Activated CD8-positive, alpha-beta T cell treated with anti-CD3 and anti-CD28 coated beads, Interleukin-2, amount 10 ng/mL, durations not matched to agents 7 days and 5 days (primary cell): ENCODE data around the gene USP37. TPM values are rescaled to one million over a fixed set of nuclear protein-coding genes. Genes with fewer than 3 reads are reported as not detected.

ENCODE experiments used
- ATAC-seq: fragments of 150-1000 bp; cut with Tn5 transposase; one replicate; pipeline ENCODE4 v1.10.0; 2021; ENCODE audit warnings: moderate library complexity
- CTCF ChIA-PET: fragments of 350-600 bp; sonication (Branson Sonifier 250); formaldehyde crosslinking; loops from one replicate; lab custom pipeline; 2021; ENCODE audit warnings: antibody characterized with exemption; lab: Charles Lee
- POLR2A ChIA-PET: fragments of 350-600 bp; sonication (Branson Sonifier 250); formaldehyde crosslinking; loops from one replicate; lab custom pipeline; 2021; ENCODE audit warnings: antibody characterized with exemption; lab: Charles Lee
- DNase-seq: peaks from one replicate; pipeline ENCODE4 v3.0.0-alpha.2; 2020
- H3K27ac Mint-ChIP-seq: one replicate; pipeline ENCODE4 v1.8.0; 2021; ENCODE audit warnings: mild to moderate bottlenecking, mixed read lengths
- H3K27me3 Mint-ChIP-seq: one replicate; pipeline ENCODE4 v1.8.0; 2021; ENCODE audit warnings: low read depth, mixed read lengths
- H3K36me3 Mint-ChIP-seq: one replicate; pipeline ENCODE4 v1.8.0; 2021; ENCODE audit warnings: low read depth, mixed read lengths
- H3K4me1 Mint-ChIP-seq: one replicate; pipeline ENCODE4 v1.8.0; 2021; ENCODE audit warnings: low read depth, mixed read lengths
- H3K4me3 Mint-ChIP-seq: one replicate; pipeline ENCODE4 v1.8.0; 2021; ENCODE audit warnings: mild to moderate bottlenecking, mixed read lengths
- H3K9me3 Mint-ChIP-seq: one replicate; pipeline ENCODE4 v1.8.0; 2022; ENCODE audit warnings: mixed read lengths; ENCODE audit not compliant: insufficient read depth
- total RNA-seq, 2 experiments: library from RNA; stranded (reverse); gene quantifications; one replicate each; pipeline ENCODE4 v1.2.3, GENCODE V29; 2021

Gene USP37
- total RNA-seq, 2 experiments from 2014 or later = 33.9 to 38.1 TPM

DNA sequence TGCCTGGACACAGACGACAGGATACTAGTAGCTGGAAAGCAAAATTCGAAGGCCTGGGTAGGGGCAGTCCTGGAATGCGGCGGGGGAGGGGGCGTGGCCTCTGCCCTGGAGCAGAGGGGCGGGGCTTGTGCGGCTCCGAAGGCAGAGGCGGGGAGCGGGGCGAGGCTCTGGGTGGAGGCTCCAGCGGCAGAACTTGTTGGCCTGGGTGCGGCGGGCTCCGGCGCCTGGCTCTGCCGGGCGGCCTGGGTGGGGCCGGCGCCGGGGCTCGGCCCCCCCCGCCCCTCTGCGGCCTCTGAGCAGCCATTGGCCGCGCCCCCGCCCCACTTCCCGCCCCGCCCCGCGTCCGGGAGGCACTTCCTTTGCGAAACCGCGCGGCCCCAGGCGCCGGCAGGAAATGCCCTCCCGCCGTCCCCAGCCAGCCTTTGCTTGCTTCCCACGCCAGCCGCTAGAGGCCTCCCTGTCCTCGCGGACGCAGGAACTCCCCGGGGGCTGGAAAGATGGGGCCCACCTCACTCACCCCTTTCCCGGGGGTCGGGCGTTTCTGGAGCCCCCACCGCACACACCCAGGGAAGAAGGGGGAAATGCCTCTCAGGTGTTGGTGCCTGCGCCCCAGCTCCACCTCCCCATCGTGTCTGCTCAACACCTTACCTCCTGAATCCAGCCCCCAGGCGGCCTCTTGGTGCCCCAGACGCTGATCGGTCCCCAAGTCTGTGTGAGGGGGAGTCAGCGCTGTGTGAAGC, 161.8 kb downstream of the USP37 start:
- POLR2A ChIA-PET = interaction anchor here (0.5 to 3.8 kb wide), 5 partner anchors 9 to 848 kb away, joined by 3 to 15 read pairs (median 3); partner anchors contain the start of genes BCS1L and ZNF142
- peaks cover 39% of the 10 kb centered on the region for H3K36me3 Mint-ChIP-seq
- ATAC-seq = peak; percentile 88
- no peaks in the 10 kb centered on the region for H3K27me3 Mint-ChIP-seq
- DNase-seq = peak; percentile 97
- H3K9me3 Mint-ChIP-seq = no peaks in the 10 kb centered on the region
- CTCF ChIA-PET = interaction anchor here (1.0 to 1.9 kb wide), 4 partner anchors 10 to 164 kb away, joined by 3 to 13 read pairs (median 4); no protein-coding TSS in a partner anchor
- peak overlapping the region; percentile 90 for H3K27ac Mint-ChIP-seq
- H3K4me3 Mint-ChIP-seq = peak overlapping the region; percentile 72
- peaks cover 65% of the 10 kb centered on the region for H3K4me1 Mint-ChIP-seq

DNA sequence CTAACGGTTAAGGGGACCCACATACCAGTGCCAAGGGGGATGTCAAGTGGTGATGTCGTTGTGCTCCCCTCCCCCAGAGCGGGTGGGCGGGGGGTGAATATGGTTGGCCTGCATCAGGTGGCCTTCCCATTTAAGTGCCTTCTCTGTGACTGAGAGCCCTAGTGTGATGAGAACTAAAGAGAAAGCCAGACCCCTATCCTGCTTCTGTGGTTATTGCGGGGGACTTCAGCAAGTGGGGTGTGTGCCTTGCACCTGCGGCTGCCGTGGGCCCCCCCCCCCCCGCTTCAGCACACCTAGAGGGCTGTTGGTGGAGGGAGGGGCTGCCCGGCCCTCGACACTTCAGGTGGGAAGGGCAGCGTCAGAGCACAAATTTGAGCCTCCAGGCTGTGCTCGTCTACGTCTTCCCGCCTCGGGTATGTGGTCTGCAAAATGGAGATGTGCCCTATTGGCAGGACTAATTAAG, 162.4 kb downstream of the USP37 start:
- H3K4me3 Mint-ChIP-seq = peak overlapping the region; percentile 65
- CTCF ChIA-PET = interaction anchor here (1.1 to 1.9 kb wide), 3 partner anchors 9 to 133 kb away, joined by 4 to 13 read pairs (median 6); no protein-coding TSS in a partner anchor
- H3K36me3 Mint-ChIP-seq = peaks cover 40% of the 10 kb centered on the region
- H3K9me3 Mint-ChIP-seq = no peaks in the 10 kb centered on the region
- peaks cover 65% of the 10 kb centered on the region for H3K4me1 Mint-ChIP-seq
- no peak for DNase-seq
- POLR2A ChIA-PET = interaction anchor here (1.7 kb wide), 2 partner anchors 8 to 10 kb away, joined by 3 to 5 read pairs; no protein-coding TSS in a partner anchor
- peak overlapping the region; percentile 88 for H3K27ac Mint-ChIP-seq
- ATAC-seq = no peak
- no peaks in the 10 kb centered on the region for H3K27me3 Mint-ChIP-seq

DNA sequence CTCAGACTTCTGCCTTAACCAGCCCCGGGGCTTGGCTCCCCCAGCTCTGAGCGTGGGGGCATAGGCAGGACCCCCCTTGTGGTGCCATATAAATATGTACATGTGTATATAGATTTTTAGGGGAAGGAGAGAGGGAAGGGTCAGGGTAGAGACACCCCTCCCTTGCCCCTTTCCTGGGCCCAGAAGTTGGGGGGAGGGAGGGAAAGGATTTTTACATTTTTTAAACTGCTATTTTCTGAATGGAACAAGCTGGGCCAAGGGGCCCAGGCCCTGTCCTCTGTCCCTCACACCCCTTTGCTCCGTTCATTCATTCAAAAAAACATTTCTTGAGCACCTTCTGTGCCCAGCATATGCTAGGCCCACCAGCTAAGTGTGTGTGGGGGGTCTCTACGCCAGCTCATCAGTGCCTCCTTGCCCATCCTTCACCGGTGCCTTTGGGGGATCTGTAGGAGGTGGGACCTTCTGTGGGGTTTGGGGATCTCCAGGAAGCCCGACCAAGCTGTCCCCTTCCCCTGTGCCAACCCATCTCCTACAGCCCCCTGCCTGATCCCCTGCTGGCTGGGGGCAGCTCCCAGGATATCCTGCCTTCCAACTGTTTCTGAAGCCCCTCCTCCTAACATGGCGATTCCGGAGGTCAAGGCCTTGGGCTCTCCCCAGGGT, 162.9 kb downstream of the USP37 start:
- peaks cover 40% of the 10 kb centered on the region for H3K36me3 Mint-ChIP-seq
- ChIA-PET POLR2A (interaction anchor here (1.0 to 1.7 kb wide), 3 partner anchors 8 to 119 kb away, joined by 3 to 5 read pairs (median 4); no protein-coding TSS in a partner anchor), CTCF (interaction anchor here (1.0 to 1.9 kb wide), 5 partner anchors 9 to 133 kb away, joined by 3 to 13 read pairs (median 4); no protein-coding TSS in a partner anchor)
- H3K27me3 Mint-ChIP-seq = no peaks in the 10 kb centered on the region
- peak overlapping the region; percentile 88 for H3K27ac Mint-ChIP-seq
- peak overlapping the region; percentile 65 for H3K4me3 Mint-ChIP-seq
- no peaks in the 10 kb centered on the region for H3K9me3 Mint-ChIP-seq
- DNase-seq (no peak), ATAC-seq (no peak)
- H3K4me1 Mint-ChIP-seq = peaks cover 65% of the 10 kb centered on the region

DNA sequence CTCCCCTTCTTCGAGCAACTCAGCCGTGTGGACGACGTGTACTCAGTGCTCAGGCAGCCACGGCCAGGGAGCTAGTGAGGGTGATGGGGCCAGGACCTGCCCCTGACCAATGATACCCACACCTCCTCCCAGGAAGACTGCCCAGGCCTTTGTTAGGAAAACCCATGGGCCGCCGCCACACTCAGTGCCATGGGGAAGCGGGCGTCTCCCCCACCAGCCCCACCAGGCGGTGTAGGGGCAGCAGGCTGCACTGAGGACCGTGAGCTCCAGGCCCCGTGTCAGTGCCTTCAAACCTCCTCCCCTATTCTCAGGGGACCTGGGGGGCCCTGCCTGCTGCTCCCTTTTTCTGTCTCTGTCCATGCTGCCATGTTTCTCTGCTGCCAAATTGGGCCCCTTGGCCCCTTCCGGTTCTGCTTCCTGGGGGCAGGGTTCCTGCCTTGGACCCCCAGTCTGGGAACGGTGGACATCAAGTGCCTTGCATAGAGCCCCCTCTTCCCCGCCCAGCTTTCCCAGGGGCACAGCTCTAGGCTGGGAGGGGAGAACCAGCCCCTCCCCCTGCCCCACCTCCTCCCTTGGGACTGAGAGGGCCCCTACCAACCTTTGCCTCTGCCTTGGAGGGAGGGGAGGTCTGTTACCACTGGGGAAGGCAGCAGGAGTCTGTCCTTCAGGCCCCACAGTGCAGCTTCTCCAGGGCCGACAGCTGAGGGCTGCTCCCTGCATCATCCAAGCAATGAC, 163.6 kb downstream of the USP37 start:
- DNase-seq = no peak
- ATAC-seq = no peak
- peaks cover 42% of the 10 kb centered on the region for H3K36me3 Mint-ChIP-seq
- peaks cover 65% of the 10 kb centered on the region for H3K4me1 Mint-ChIP-seq
- ChIA-PET CTCF (interaction anchor here (1.0 to 1.9 kb wide), 5 partner anchors 8 to 132 kb away, joined by 3 to 13 read pairs (median 4); no protein-coding TSS in a partner anchor), POLR2A (interaction anchor here (0.6 to 1.7 kb wide), 5 partner anchors 7 to 243 kb away, joined by 3 to 5 read pairs (median 4); no protein-coding TSS in a partner anchor)
- H3K27me3 Mint-ChIP-seq = no peaks in the 10 kb centered on the region
- peak overlapping the region; percentile 58 for H3K27ac Mint-ChIP-seq
- H3K9me3 Mint-ChIP-seq = no peaks in the 10 kb centered on the region
- no peak overlapping the region for H3K4me3 Mint-ChIP-seq

DNA sequence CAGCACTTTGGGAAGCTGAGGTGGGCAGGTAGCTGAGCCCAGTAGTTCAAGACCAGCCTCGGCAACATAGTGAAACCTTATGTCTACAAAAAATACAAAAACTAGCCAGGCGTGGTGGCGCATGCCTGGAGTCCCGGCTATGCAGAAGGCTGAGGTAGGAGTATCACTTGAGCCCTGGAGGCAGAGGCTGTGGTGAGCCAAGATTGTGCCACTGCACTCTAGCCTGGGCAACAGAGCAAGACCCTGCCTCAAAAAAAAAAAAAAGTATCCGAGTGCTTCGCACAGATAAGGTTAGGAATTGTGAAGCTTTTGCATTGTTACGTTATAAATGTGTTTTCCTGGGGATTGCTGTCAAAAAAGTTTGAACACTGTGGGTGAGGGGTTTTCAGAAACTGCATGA, 164.3 kb downstream of the USP37 start:
- no peaks in the 10 kb centered on the region for H3K27me3 Mint-ChIP-seq
- POLR2A ChIA-PET = interaction anchor here (0.6 to 1.1 kb wide), 3 partner anchors 63 to 243 kb away, joined by 3 to 4 read pairs (median 4); no protein-coding TSS in a partner anchor
- ATAC-seq (no peak), DNase-seq (no peak)
- CTCF ChIA-PET = no interaction called here
- H3K36me3 Mint-ChIP-seq = peaks cover 42% of the 10 kb centered on the region
- H3K27ac Mint-ChIP-seq = peak overlapping the region; percentile 58
- no peaks in the 10 kb centered on the region for H3K9me3 Mint-ChIP-seq
- no peak overlapping the region for H3K4me3 Mint-ChIP-seq
- H3K4me1 Mint-ChIP-seq = peaks cover 65% of the 10 kb centered on the region

DNA sequence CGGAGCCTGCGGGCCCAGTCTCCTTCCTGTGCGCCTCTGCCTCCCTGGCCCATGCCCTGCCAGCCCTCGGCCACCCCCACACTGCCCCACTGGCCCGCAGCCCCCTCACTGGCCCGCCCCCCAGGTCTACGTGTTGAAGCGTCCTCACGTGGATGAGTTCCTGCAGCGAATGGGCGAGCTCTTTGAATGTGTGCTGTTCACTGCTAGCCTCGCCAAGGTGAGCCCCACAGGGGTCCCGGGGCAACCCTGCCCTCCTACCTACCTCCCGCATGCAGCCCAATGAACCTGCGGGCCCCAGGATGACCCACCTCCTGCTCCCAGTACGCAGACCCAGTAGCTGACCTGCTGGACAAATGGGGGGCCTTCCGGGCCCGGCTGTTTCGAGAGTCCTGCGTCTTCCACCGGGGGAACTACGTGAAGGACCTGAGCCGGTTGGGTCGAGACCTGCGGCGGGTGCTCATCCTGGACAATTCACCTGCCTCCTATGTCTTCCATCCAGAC, 165.2 kb downstream of the USP37 start:
- Mint-ChIP-seq H3K27me3 (no peaks in the 10 kb centered on the region), H3K4me1 (peaks cover 61% of the 10 kb centered on the region), H3K4me3 (no peak overlapping the region), H3K27ac (no peak overlapping the region), H3K9me3 (no peaks in the 10 kb centered on the region), H3K36me3 (peaks cover 42% of the 10 kb centered on the region)
- ChIA-PET CTCF (interaction anchor here (0.6 kb wide), 1 partner anchor 63 kb away, joined by 3 read pairs; no protein-coding TSS in a partner anchor), POLR2A (interaction anchor here (1.1 kb wide), 1 partner anchor 64 kb away, joined by 3 read pairs; no protein-coding TSS in a partner anchor)
- DNase-seq (no peak), ATAC-seq (no peak)

DNA sequence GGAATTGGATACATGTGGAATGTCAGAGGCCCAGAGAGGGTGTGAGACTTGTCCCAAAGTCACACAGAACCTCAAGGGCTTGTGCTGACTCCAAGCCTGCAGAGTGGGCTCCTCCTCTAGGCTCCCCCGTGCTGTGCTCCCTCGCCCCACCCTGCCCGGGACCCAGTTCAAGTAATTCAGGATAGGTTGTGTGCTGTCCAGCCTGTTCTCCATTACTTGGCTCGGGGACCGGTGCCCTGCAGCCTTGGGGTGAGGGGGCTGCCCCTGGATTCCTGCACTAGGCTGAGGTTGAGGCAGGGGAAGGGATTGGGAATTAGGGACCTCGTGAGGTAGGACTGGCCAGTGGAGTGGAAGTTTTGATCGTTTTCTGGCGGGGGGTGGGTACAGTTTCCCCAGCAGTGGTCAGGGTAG, 165.7 kb downstream of the USP37 start:
- H3K27me3 Mint-ChIP-seq = no peaks in the 10 kb centered on the region
- ChIA-PET POLR2A (no interaction called here), CTCF (interaction anchor here (3.2 kb wide), 1 partner anchor 63 kb away, joined by 10 read pairs; no protein-coding TSS in a partner anchor)
- ATAC-seq (no peak), DNase-seq (no peak)
- peaks cover 42% of the 10 kb centered on the region for H3K36me3 Mint-ChIP-seq
- no peak overlapping the region for H3K27ac Mint-ChIP-seq
- H3K4me3 Mint-ChIP-seq = no peak overlapping the region
- peaks cover 61% of the 10 kb centered on the region for H3K4me1 Mint-ChIP-seq
- H3K9me3 Mint-ChIP-seq = no peaks in the 10 kb centered on the region

DNA sequence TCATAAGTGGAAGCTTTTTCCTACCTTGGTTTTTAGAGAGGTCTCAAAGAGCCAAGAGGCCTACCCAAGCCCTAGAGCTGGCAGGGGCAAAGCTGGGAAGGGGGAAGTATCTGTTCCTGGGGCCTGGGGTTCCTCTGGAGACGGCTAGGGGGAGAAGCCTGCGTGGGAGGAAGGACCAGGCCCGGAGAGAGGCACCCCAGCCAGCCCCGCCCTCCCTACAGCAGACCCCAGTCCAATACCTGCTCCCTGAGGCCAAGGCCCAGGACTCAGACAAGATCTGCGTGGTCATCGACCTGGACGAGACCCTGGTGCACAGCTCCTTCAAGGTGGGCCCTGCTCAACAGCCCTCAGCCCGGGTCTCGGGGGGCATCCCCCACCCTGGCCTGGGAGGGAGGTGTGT, 166.3 kb downstream of the USP37 start:
- Mint-ChIP-seq H3K4me1 (peaks cover 60% of the 10 kb centered on the region), H3K36me3 (peaks cover 42% of the 10 kb centered on the region), H3K9me3 (no peaks in the 10 kb centered on the region), H3K27me3 (no peaks in the 10 kb centered on the region), H3K4me3 (peak overlapping the region; percentile 96), H3K27ac (peak overlapping the region; percentile 74)
- POLR2A ChIA-PET = interaction anchor here (0.6 to 0.9 kb wide), 2 partner anchors 124 to 166 kb away, joined by 3 read pairs; partner anchors contain the start of gene USP37
- no peak for DNase-seq
- ATAC-seq = no peak
- CTCF ChIA-PET = interaction anchor here (1.0 to 3.2 kb wide), 2 partner anchors 64 to 128 kb away, joined by 3 to 10 read pairs; no protein-coding TSS in a partner anchor

DNA sequence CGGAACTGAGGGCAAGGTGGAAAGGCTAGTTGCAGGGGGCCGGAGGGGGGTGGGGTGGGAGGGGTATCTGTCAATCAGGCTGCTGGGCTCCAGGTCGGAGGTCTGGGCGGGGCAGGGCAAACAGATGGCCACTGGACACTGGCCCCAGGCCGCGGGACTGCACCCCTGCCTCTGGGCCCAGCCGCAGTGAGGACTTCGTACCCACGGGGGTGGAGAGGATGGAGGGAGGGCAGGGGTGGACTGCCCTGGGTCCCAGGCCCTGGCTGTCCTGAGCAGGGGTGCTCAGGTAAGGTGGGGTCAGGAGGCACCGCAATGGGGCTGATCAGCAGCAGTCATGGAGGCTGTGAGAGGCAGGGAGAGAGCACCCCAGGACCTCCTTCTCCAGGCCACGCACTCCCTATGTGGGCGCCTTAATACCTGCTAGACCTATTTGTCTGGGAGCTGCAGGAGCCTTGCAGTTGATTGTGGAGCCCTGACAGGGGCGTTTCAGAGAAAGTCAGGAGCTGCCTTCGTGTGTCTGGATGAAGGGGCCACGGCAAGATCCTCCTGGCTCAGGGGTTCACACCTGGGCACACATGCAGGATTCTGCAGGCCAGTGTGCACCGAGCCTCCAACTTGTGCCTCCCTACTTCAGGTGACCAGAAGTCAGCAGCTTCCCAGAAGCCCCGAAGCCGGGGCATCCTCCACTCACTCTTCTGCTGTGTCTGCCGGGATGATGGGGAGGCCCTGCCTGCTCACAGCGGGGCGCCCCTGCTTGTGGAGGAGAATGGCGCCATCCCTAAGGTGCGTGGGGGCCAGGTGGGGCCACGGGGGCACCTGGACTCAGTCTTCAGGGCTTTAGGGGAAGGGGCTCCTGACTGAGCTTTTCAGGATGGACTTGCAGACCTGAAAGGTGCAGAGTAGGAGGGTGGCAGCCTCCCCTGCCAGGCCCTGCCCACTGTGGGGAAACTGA, 166.9 kb downstream of the USP37 start:
- Mint-ChIP-seq H3K36me3 (peaks cover 42% of the 10 kb centered on the region), H3K27ac (peak overlapping the region; percentile 74), H3K4me1 (peaks cover 59% of the 10 kb centered on the region), H3K4me3 (peak overlapping the region; percentile 96), H3K9me3 (no peaks in the 10 kb centered on the region), H3K27me3 (no peaks in the 10 kb centered on the region)
- no peak for ATAC-seq
- no peak for DNase-seq
- ChIA-PET POLR2A (interaction anchor here (0.6 to 0.9 kb wide), 2 partner anchors 125 to 167 kb away, joined by 3 read pairs; partner anchors contain the start of gene USP37), CTCF (interaction anchor here (0.8 to 3.2 kb wide), 4 partner anchors 64 to 247 kb away, joined by 3 to 10 read pairs (median 3); no protein-coding TSS in a partner anchor)
